RWPE2 (cell line): ENCODE measurements around the gene CCDC92.

Source experiments
- ATAC-seq: fragments of 200-7000 bp; cut with Tn5 transposase; 3 replicates; pipeline ENCODE4 v1.9.1; 2021; ENCODE audit warnings: low read depth
- DNase-seq: peaks from one replicate; pipeline ENCODE4 v3.0.0-alpha.2; 2020; ENCODE audit warnings: low spot score
- H3K27ac ChIP-seq: fragments of 450-650 bp; 2 replicates; pipeline ENCODE4 v1.5.1; 2017; ENCODE audit warnings: mild to moderate bottlenecking; ENCODE audit not compliant: poor library complexity, severe bottlenecking
- H3K27me3 ChIP-seq: fragments of 250-450 bp; sonication (Bioruptor Pico); 2 replicates; pipeline ENCODE4 v1.5.1; 2021; ENCODE audit warnings: mild to moderate bottlenecking, moderate library complexity; ENCODE audit not compliant: insufficient read depth, poor library complexity, severe bottlenecking
- H3K36me3 ChIP-seq: fragments of 250-450 bp; sonication (Bioruptor Pico); 2 replicates; pipeline ENCODE4 v1.5.1; 2020; ENCODE audit warnings: low read depth, mild to moderate bottlenecking, moderate library complexity
- H3K4me1 ChIP-seq: fragments of 250-450 bp; sonication (Bioruptor Pico); 2 replicates; pipeline ENCODE4 v1.5.1; 2021; ENCODE audit warnings: mild to moderate bottlenecking, moderate library complexity; ENCODE audit not compliant: insufficient read depth, poor library complexity, severe bottlenecking
- H3K4me3 ChIP-seq: fragments of 250-450 bp; sonication (Bioruptor Pico); 2 replicates; pipeline ENCODE4 v1.5.1; 2021; ENCODE audit warnings: mild to moderate bottlenecking, moderate library complexity; ENCODE audit not compliant: severe bottlenecking
- H3K9me3 ChIP-seq: fragments of 250-450 bp; sonication (Bioruptor Pico); 2 replicates; pipeline ENCODE4 v1.5.1; 2021; ENCODE audit warnings: mild to moderate bottlenecking, moderate library complexity; ENCODE audit not compliant: severe bottlenecking
- TF ChIP-seq, protein P1 (sequence below): fragments of 450-650 bp; IDR thresholded peaks from one replicate; pipeline ENCODE4 v1.5.1; 2017; ENCODE audit warnings: mild to moderate bottlenecking, moderate library complexity; ENCODE audit not compliant: poor library complexity, severe bottlenecking

The CCDC92 gene

GRCh38 chr12:123907726-123908476 lies 64.7 kb downstream of the CCDC92 start:
- TF ChIP-seq, protein P1, sequence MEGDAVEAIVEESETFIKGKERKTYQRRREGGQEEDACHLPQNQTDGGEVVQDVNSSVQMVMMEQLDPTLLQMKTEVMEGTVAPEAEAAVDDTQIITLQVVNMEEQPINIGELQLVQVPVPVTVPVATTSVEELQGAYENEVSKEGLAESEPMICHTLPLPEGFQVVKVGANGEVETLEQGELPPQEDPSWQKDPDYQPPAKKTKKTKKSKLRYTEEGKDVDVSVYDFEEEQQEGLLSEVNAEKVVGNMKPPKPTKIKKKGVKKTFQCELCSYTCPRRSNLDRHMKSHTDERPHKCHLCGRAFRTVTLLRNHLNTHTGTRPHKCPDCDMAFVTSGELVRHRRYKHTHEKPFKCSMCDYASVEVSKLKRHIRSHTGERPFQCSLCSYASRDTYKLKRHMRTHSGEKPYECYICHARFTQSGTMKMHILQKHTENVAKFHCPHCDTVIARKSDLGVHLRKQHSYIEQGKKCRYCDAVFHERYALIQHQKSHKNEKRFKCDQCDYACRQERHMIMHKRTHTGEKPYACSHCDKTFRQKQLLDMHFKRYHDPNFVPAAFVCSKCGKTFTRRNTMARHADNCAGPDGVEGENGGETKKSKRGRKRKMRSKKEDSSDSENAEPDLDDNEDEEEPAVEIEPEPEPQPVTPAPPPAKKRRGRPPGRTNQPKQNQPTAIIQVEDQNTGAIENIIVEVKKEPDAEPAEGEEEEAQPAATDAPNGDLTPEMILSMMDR: no peak
- Histone ChIP-seq H3K27me3 (no peaks in the 10 kb centered on the region), H3K4me1 (no peaks in the 10 kb centered on the region), H3K4me3 (no peak overlapping the region), H3K9me3 (no peaks in the 10 kb centered on the region), H3K27ac (no peak overlapping the region), H3K36me3 (no peaks in the 10 kb centered on the region)
- DNase-seq: peak; percentile 20
- no peak for ATAC-seq

GRCh38 chr12:123906711-123907420 lies 65.8 kb downstream of the CCDC92 start:
- DNase-seq (no peak), ATAC-seq (no peak)
- Histone ChIP-seq H3K36me3 (no peaks in the 10 kb centered on the region), H3K27me3 (no peaks in the 10 kb centered on the region), H3K9me3 (no peaks in the 10 kb centered on the region), H3K4me3 (no peak overlapping the region), H3K4me1 (no peaks in the 10 kb centered on the region), H3K27ac (no peak overlapping the region)
- TF ChIP-seq, protein P1: no peak

DNA sequence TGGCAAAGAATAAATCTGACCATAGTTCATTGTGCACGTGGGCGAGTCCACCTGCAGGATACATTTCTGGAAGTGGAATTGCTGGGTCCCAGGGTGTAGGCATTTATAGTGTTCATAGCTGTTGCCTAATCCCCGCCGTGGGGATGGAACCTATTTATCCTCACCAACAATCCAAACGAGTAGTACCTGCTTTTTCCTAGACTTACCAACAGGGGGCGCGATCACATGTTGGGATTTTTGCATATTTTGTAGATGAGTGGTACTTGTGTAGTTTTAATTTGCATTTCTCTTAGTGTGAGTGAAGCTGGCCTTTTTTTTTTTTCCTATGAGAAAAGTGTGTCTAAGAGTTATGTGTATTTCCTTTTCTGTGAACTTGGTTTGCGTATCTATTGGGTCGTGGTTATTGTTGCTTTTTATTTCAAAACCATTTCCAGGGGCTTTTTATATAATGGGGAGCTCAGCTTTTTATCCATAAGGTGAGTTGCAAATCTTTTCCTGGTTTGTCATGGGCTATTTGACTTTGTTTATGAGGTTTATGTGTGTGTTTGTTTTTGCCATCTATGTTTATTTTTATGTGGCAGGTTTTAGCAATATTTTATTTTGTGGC lies 67.2 kb downstream of the CCDC92 start:
- DNase-seq (peak; percentile 15), ATAC-seq (peak; percentile 50; the same call in 2 of the 3 replicates)
- H3K27me3 ChIP-seq: no peaks in the 10 kb centered on the region
- no peak overlapping the region for H3K27ac ChIP-seq
- H3K36me3 ChIP-seq: no peaks in the 10 kb centered on the region
- no peaks in the 10 kb centered on the region for H3K9me3 ChIP-seq
- no peak overlapping the region for H3K4me3 ChIP-seq
- TF ChIP-seq, protein P1: peak; percentile 81
- no peaks in the 10 kb centered on the region for H3K4me1 ChIP-seq

- H3K27ac ChIP-seq: no peak overlapping the region
- H3K4me1 ChIP-seq: no peaks in the 10 kb centered on the region
- no peak overlapping the region for H3K4me3 ChIP-seq
- no peaks in the 10 kb centered on the region for H3K9me3 ChIP-seq
- ATAC-seq (no peak), DNase-seq (peak; percentile 44)
- no peaks in the 10 kb centered on the region for H3K27me3 ChIP-seq
- TF ChIP-seq, protein P1: no peak
- H3K36me3 ChIP-seq: no peaks in the 10 kb centered on the region
Measured at GRCh38 chr12:123903301-123904065, 69.1 kb downstream of the CCDC92 start.
